Tongue (tissue), 2 donors: ENCODE data around the gene ARL6. TPM values are rescaled to one million over a fixed set of nuclear protein-coding genes. Genes with fewer than 3 reads are reported as not detected.
A peak's percentile ranks its signal among the peaks of the same experiment; 100 is the strongest.
"Not testable (repeated sequence)": the region's sequence is repeated elsewhere in the genome, so short reads cannot be mapped to it uniquely, and the experiment has no call there.

Experiments
- DNase-seq: peaks from one replicate; pipeline ENCODE4 v3.0.0-alpha.2; 2015
- total RNA-seq: library from RNA; depleted of rRNA; stranded (reverse); fragments of >200 nt; gene quantifications from one replicate; pipeline ENCODE4 v1.2.3, GENCODE V29; 2014

Gene ARL6
- total RNA-seq, 1 donor from 2014 or later: 8.4 TPM

GRCh38 chr3:97821774-97822358 is 57.3 kb downstream of the ARL6 start, which contains the start of gene CRYBG3:
Gene CRYBG3 (plus strand): TSS chr3:97822011. CDS start chr3:97822207, 196 bp downstream.
- DNase-seq: peak; percentile 92

- peak; percentile 75 for DNase-seq
Measured at GRCh38 chr3:97822359-97822775, 57.8 kb downstream of the ARL6 start.

GRCh38 chr3:97823046-97824004 is 58.8 kb downstream of the ARL6 start:
- peak; percentile 39 for DNase-seq

- DNase-seq: no peak
Measured at GRCh38 chr3:97825101-97825500, 60.5 kb downstream of the ARL6 start.

- no peak for DNase-seq
Measured at GRCh38 chr3:97827741-97828471, 63.3 kb downstream of the ARL6 start.

- DNase-seq: no peak
Measured at GRCh38 chr3:97829198-97829597, 64.6 kb downstream of the ARL6 start.

- no peak for DNase-seq
Measured at GRCh38 chr3:97830638-97831037, 66.1 kb downstream of the ARL6 start.

GRCh38 chr3:97831140-97831539 is 66.6 kb downstream of the ARL6 start:
- DNase-seq: no peak

GRCh38 chr3:97833184-97833583 is 68.6 kb downstream of the ARL6 start:
- DNase-seq: not testable (repeated sequence)

GRCh38 chr3:97835761-97836160 is 71.2 kb downstream of the ARL6 start:
- DNase-seq: no peak

- no peak for DNase-seq
Measured at GRCh38 chr3:97838393-97838792, 73.8 kb downstream of the ARL6 start.

GRCh38 chr3:97839944-97840343 is 75.4 kb downstream of the ARL6 start:
- DNase-seq: no peak

GRCh38 chr3:97841304-97841703 is 76.7 kb downstream of the ARL6 start:
- DNase-seq: no peak

GRCh38 chr3:97841956-97842355 is 77.4 kb downstream of the ARL6 start:
- DNase-seq: no peak

- no peak for DNase-seq
Measured at GRCh38 chr3:97848779-97849178, 84.2 kb downstream of the ARL6 start.

Other genes with a start within 250 kb of the ARL6 start
- gene CRYBG3, start 57.3 kb downstream of the ARL6 start, total RNA-seq: 52.4 TPM
- 45.7 TPM for gene RIOX2, start 207.7 kb downstream of the ARL6 start, total RNA-seq